Sigmoid colon (tissue), 3 donors: ENCODE measurements around the gene ADD2.

Experiments used
- CTCF ChIP-seq, 4 experiments: fragments of 450-650 bp in 3 of 4; fragments of 200-600 bp in 1 of 4; IDR thresholded peaks; one replicate each; pipeline ENCODE4 v1.5.1; 2016 to 2019; ENCODE audit warnings: antibody characterized with exemption in 4 of 4, mild to moderate bottlenecking in 3 of 4, moderate library complexity in 2 of 4
- POLR2A ChIP-seq, 2 donors: fragments of 450-650 bp; IDR thresholded peaks; one replicate each; pipeline ENCODE4 v1.6.1; 2016; ENCODE audit warnings: antibody characterized with exemption in 2 of 2, mild to moderate bottlenecking in 2 of 2, moderate library complexity in 2 of 2

GRCh38 chr2:70806013-70806412, 38.0 kb upstream of the ADD2 start:
- TF ChIP-seq CTCF (IDR thresholded peaks at IDR 0.05) = no peak
- TF ChIP-seq POLR2A (IDR thresholded peaks at IDR 0.05) = no peak
